HCT116 (cell line): Measurements from ENCODE around the gene CAB39L. TPM values are rescaled to one million over a fixed set of nuclear protein-coding genes. Genes with fewer than 3 reads are reported as not detected.

Source experiments
- ATAC-seq: fragments of 200-7000 bp; cut with Tn5 transposase; 2 replicates; pipeline ENCODE4 v1.9.1; 2020; ENCODE audit warnings: mild to moderate bottlenecking, moderate library complexity
- BruUV-seq: library from RNA; stranded (reverse); fragments of 400-500 nt; replicated peaks from 2 replicates; lab custom pipeline; 2021; lab: Mats Ljungman, UMichigan
- CTCF ChIA-PET: fragments of 300-600 bp; sonication (Branson Sonifier 250); formaldehyde crosslinking; loops from one replicate; lab custom pipeline; 2021; ENCODE audit warnings: antibody characterized with exemption; lab: Charles Lee
- POLR2A ChIA-PET: fragments of 300-600, 350-600 bp; sonication (Branson Sonifier 250); formaldehyde crosslinking; loops from one replicate; lab custom pipeline; 2021; ENCODE audit warnings: antibody characterized with exemption; lab: Charles Lee
- RAD21 ChIA-PET, 2 experiments: fragments of 300-600 bp; sonication (Branson Sonifier 250); formaldehyde crosslinking; loops; one replicate each; lab custom pipeline; 2023; ENCODE audit warnings: low total read pairs in 2 of 2; ENCODE audit not compliant: uncharacterized antibody in 2 of 2, unreplicated experiment in 2 of 2, low non-redundant PET in 1 of 2; lab: Charles Lee
- DNase-seq: peaks from one replicate; pipeline ENCODE4 v3.0.0-alpha.2; 2010; ENCODE audit warnings: low read depth, low spot score
- H2AFZ ChIP-seq: fragments of 200-600 bp; shearing (Covaris generic), sonication (generic); 2 replicates; pipeline ENCODE4 v1.6.1; 2017; ENCODE audit warnings: low read depth, mixed run types, mixed read lengths, antibody characterized with exemption, low read length; ENCODE audit not compliant: poor library complexity, severe bottlenecking
- H3K27ac ChIP-seq: 2 replicates; pipeline ENCODE4 v1.5.1; 2012; ENCODE audit warnings: low read depth, low read length
- H3K27me3 ChIP-seq: fragments of 200-600 bp; sonication (generic); 2 replicates; pipeline ENCODE4 v1.6.1; 2016; ENCODE audit warnings: mixed run types, low read length, mixed read lengths; ENCODE audit not compliant: insufficient read depth
- H3K36me3 ChIP-seq, 2 experiments: fragments of 200-500 bp in 1 of 2; fragments of 200-600 bp in 1 of 2; sonication (Bioruptor generic) in 1 of 2; sonication (generic) in 1 of 2; 2 replicates each; pipeline versions ENCODE4 v1.5.1 to v1.6.1; 2014 to 2016; ENCODE audit warnings: low read length in 2 of 2, inconsistent platforms in 1 of 2, mixed read lengths in 1 of 2, mixed run types in 1 of 2; ENCODE audit not compliant: insufficient read depth in 2 of 2, control insufficient read depth in 1 of 2
- H3K4me1 ChIP-seq, 2 experiments: fragments of 200-600 bp in 1 of 2; sonication (generic) in 1 of 2; 2 replicates each; pipeline versions ENCODE4 v1.5.1 to v1.6.1; 2012 to 2017; ENCODE audit warnings: low read length in 2 of 2, inconsistent platforms in 1 of 2, mild to moderate bottlenecking in 1 of 2, mixed read lengths in 1 of 2, mixed run types in 1 of 2, moderate library complexity in 1 of 2; ENCODE audit not compliant: insufficient read depth in 2 of 2, control insufficient read depth in 1 of 2
- H3K4me2 ChIP-seq: fragments of 200-600 bp; sonication (generic); 2 replicates; pipeline ENCODE4 v1.6.1; 2017; ENCODE audit warnings: mixed run types, low read length, mixed read lengths
- H3K4me3 ChIP-seq, 2 experiments: fragments of 200-600 bp in 1 of 2; sonication (generic) in 1 of 2; replicated peaks in 1 of 2; 2 replicates each; pipeline ENCODE4 v1.5.1; 2011 to 2016; ENCODE audit warnings: low read length in 2 of 2, control low read depth in 1 of 2, low read depth in 1 of 2, mild to moderate bottlenecking in 1 of 2, mixed read lengths in 1 of 2, mixed run types in 1 of 2
- H3K79me2 ChIP-seq: fragments of 200-600 bp; sonication (generic); 2 replicates; pipeline ENCODE4 v1.6.1; 2017; ENCODE audit warnings: mild to moderate bottlenecking, mixed run types, low read length, moderate library complexity, mixed read lengths; ENCODE audit not compliant: insufficient read depth
- H3K9ac ChIP-seq: fragments of 200-600 bp; sonication (generic); 2 replicates; pipeline ENCODE4 v1.6.1; 2016; ENCODE audit warnings: low read length, mixed read lengths
- H3K9me2 ChIP-seq: fragments of 200-600 bp; sonication (generic), shearing (Covaris generic); 2 replicates; pipeline ENCODE4 v1.6.1; 2017; ENCODE audit warnings: mixed run types, mild to moderate bottlenecking, moderate library complexity; ENCODE audit not compliant: insufficient read depth
- H3K9me3 ChIP-seq, 2 experiments: fragments of 200-500 bp in 1 of 2; fragments of 200-600 bp in 1 of 2; sonication (Bioruptor generic) in 1 of 2; sonication (generic) in 1 of 2; 2 replicates each; pipeline ENCODE4 v1.6.1; 2014 to 2017; ENCODE audit warnings: low read length in 2 of 2, mixed read lengths in 2 of 2, inconsistent platforms in 1 of 2, low read depth in 1 of 2, mild to moderate bottlenecking in 1 of 2, mixed run types in 1 of 2, moderate library complexity in 1 of 2; ENCODE audit not compliant: control insufficient read depth in 1 of 2, insufficient read depth in 1 of 2
- H4K20me1 ChIP-seq: fragments of 200-600 bp; sonication (generic), shearing (Covaris generic); 2 replicates; pipeline ENCODE4 v1.6.1; 2017; ENCODE audit warnings: mixed run types, mild to moderate bottlenecking, moderate library complexity; ENCODE audit not compliant: insufficient read depth
- CBX3 ChIP-seq: IDR thresholded peaks from 2 replicates; pipeline ENCODE4 v1.6.1; 2012; ENCODE audit warnings: low read depth
- CEBPB ChIP-seq: IDR thresholded peaks from 2 replicates; pipeline ENCODE4 v1.6.1; 2012; ENCODE audit warnings: low read depth
- ELF1 ChIP-seq: IDR thresholded peaks from 2 replicates; pipeline ENCODE4 v1.6.1; 2012; ENCODE audit warnings: low read depth, borderline replicate concordance
- EZH2phosphoT487 ChIP-seq: fragments of 200-600 bp; IDR thresholded peaks from 2 replicates; pipeline ENCODE4 v1.6.1; 2018; ENCODE audit warnings: antibody characterized with exemption, borderline replicate concordance
- FOSL1 ChIP-seq: IDR thresholded peaks from 2 replicates; pipeline ENCODE4 v1.6.1; 2012; ENCODE audit warnings: low read depth
- POLR2A ChIP-seq: IDR thresholded peaks from 2 replicates; pipeline ENCODE4 v1.7.0; 2011; ENCODE audit warnings: borderline replicate concordance; ENCODE audit not compliant: insufficient read depth, insufficient read length; ENCODE audit errors: extremely low read depth
- SP1 ChIP-seq: IDR thresholded peaks from 2 replicates; pipeline ENCODE4 v1.6.1; 2012; ENCODE audit warnings: low read depth
- SRF ChIP-seq: IDR thresholded peaks from 2 replicates; pipeline ENCODE4 v1.6.1; 2012; ENCODE audit warnings: low read depth
- TCF7L2 ChIP-seq: IDR thresholded peaks from 2 replicates; pipeline ENCODE4 v1.7.0; 2011; ENCODE audit warnings: borderline replicate concordance, inconsistent platforms; ENCODE audit not compliant: insufficient read depth, insufficient read length; ENCODE audit errors: extremely low read depth
- YY1 ChIP-seq: IDR thresholded peaks from 2 replicates; pipeline ENCODE4 v1.6.1; 2011; ENCODE audit warnings: low read length, low read depth, moderate library complexity, mild to moderate bottlenecking; ENCODE audit not compliant: insufficient replicate concordance; ENCODE audit errors: extremely low read depth
- ZBTB33 ChIP-seq: IDR thresholded peaks from 2 replicates; pipeline ENCODE4 v1.6.1; 2011; ENCODE audit warnings: mild to moderate bottlenecking, low read length, moderate library complexity; ENCODE audit not compliant: insufficient replicate concordance; ENCODE audit errors: extremely low read depth
- ZFX ChIP-seq: fragments of 450-650 bp; IDR thresholded peaks from 2 replicates; pipeline ENCODE4 v1.6.1; 2017
- ZNF274 ChIP-seq: fragments of 200-500 bp; sonication (Bioruptor generic); IDR thresholded peaks from 2 replicates; pipeline ENCODE4 v1.6.1; 2014; ENCODE audit warnings: mild to moderate bottlenecking, low read depth, low read length, inconsistent platforms
- intact Hi-C: fragments of 100-400 bp; cut with micrococcal nuclease; formaldehyde crosslinking; loops from 2 replicates; pipeline ENCODE4 v1.10.0; 2022
- total RNA-seq: library from RNA; stranded (reverse); gene quantifications from one replicate; pipeline ENCODE4 v1.2.1, GENCODE V29; 2021; ENCODE audit not compliant: unreplicated experiment

The CAB39L gene
- total RNA-seq, 1 experiment from 2014 or later, result 6.1 TPM

- TF ChIP-seq EZH2phosphoT487, result no peak
- TF ChIP-seq ZBTB33, result no peak
- TF ChIP-seq ELF1, result no peak
- TF ChIP-seq ZFX, result no peak
- TF ChIP-seq CBX3, result no peak
- TF ChIP-seq YY1, result no peak
- TF ChIP-seq CEBPB, result no peak
- no peak for TF ChIP-seq TCF7L2
- TF ChIP-seq POLR2A, result no peak
- TF ChIP-seq FOSL1, result no peak
- no peak for TF ChIP-seq SP1
- no peak for TF ChIP-seq SRF
- TF ChIP-seq ZNF274, result no peak
- H3K4me2 ChIP-seq, result no peak overlapping the region
- no peak overlapping the region for H3K27ac ChIP-seq
- ChIA-PET POLR2A (no interaction called here), CTCF (no interaction called here), RAD21 (no interaction called here)
- H4K20me1 ChIP-seq, result no peaks in the 10 kb centered on the region
- H3K9me3 ChIP-seq, result no peaks in the 10 kb centered on the region
- H3K9ac ChIP-seq, result no peak overlapping the region
- H3K9me2 ChIP-seq, result no peaks in the 10 kb centered on the region
- H3K36me3 ChIP-seq, result no peaks in the 10 kb centered on the region
- H2AFZ ChIP-seq, result no peak overlapping the region
- no peaks in the 10 kb centered on the region for H3K27me3 ChIP-seq
- no peaks in the 10 kb centered on the region for H3K4me1 ChIP-seq
- intact Hi-C loops, result no loop called here
- ATAC-seq (no peak), DNase-seq (no peak)
- H3K79me2 ChIP-seq, result no peaks in the 10 kb centered on the region
- BruUV-seq, result no TSS peak
- no peak overlapping the region for H3K4me3 ChIP-seq
These were observed 32.5 kb downstream of the CAB39L start for GRCh38 chr13:49411353-49411752.
